ENCODE measurements around the gene WBP2NL.

WBP2NL gene

GRCh38 chr22:42065438-42066125, 67.0 kb downstream of the WBP2NL start:
- no peaks in the 10 kb centered on the region for H3K9me2 ChIP-seq (replicated peaks; ENCODE audit: low read depth, low read length)
- no peaks in the 10 kb centered on the region for H3K27me3 ChIP-seq (ENCODE audit: insufficient read depth, low read length, poor library complexity, severe bottlenecking)
- H3K79me2 ChIP-seq (ENCODE audit: insufficient read depth, low read length): peaks cover 7% of the 10 kb centered on the region; the same call in 1 of the 2 replicates
- H3K4me2 ChIP-seq (ENCODE audit: low read depth, low read length, poor library complexity, severe bottlenecking): no peak overlapping the region
- no peaks in the 10 kb centered on the region for H3F3A ChIP-seq (ENCODE audit: low read depth)
- no peaks in the 10 kb centered on the region for H4K20me1 ChIP-seq (ENCODE audit: insufficient read depth, low read length, poor library complexity, severe bottlenecking)
- H3K9me3 ChIP-seq (ENCODE audit: insufficient read depth, low read depth, low read length): no peaks in the 10 kb centered on the region
- H3K9ac ChIP-seq (ENCODE audit: low read depth, low read length, poor library complexity, severe bottlenecking): no peak overlapping the region
- no peak overlapping the region for H2AFZ ChIP-seq (ENCODE audit: low read length)
- no peak overlapping the region for H3K4me3 ChIP-seq (ENCODE audit: low read length, poor library complexity, severe bottlenecking)
- no peak for TF ChIP-seq CTCF (conservative IDR thresholded peaks at IDR 0.05; ENCODE audit: low read length)
- TF ChIP-seq EZH2phosphoT487 (IDR thresholded peaks at IDR 0.05; ENCODE audit: borderline replicate concordance): no peak
- H3K36me3 ChIP-seq (ENCODE audit: insufficient read depth, low read length): no peaks in the 10 kb centered on the region
- H3K4me1 ChIP-seq (ENCODE audit: insufficient read depth, low read length, poor library complexity, severe bottlenecking): peaks cover 8% of the 10 kb centered on the region

DNA sequence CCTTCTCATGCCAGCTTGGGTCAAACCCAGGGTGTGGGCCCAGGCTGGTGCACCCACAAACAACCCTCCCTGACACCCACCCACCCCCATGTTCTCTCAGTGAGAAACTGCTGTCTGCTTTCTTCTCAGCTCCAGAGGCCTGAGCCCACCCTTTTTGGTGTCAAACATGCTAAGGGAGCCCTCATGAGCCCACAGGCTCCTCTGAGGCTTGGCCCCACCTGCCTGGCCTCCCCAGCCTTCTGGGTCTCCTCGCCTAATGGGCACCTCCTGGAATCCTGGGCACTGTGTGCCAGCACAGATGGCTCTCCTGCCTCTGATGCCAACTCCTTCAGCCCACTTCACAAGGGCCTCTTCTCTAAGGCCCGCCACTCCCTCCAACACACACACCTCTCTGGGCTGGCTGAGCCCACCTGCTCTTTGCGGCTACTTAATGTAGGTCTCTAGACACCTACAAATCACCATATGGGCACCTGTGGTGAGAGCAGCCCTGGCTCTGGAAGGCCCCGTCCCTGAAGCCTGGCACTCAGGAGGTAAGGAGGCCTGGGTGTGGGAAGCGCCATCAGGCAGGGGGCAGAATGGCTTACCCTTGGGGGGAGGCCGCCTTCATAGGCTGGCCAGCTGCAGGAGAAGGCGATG, 67.7 kb downstream of the WBP2NL start:
- Histone ChIP-seq H3K36me3 (ENCODE audit: insufficient read depth, low read length) (no peaks in the 10 kb centered on the region), H3K27me3 (ENCODE audit: insufficient read depth, low read length, poor library complexity, severe bottlenecking) (no peaks in the 10 kb centered on the region), H3K4me2 (ENCODE audit: low read depth, low read length, poor library complexity, severe bottlenecking) (no peak overlapping the region), H2AFZ (ENCODE audit: low read length) (no peak overlapping the region), H3K9me2 (replicated peaks; ENCODE audit: low read depth, low read length) (no peaks in the 10 kb centered on the region), H3K79me2 (ENCODE audit: insufficient read depth, low read length) (peaks cover 7% of the 10 kb centered on the region; the same call in 1 of the 2 replicates), H3F3A (ENCODE audit: low read depth) (no peaks in the 10 kb centered on the region), H3K9me3 (ENCODE audit: insufficient read depth, low read depth, low read length) (no peaks in the 10 kb centered on the region), H3K9ac (ENCODE audit: low read depth, low read length, poor library complexity, severe bottlenecking) (no peak overlapping the region), H3K4me3 (ENCODE audit: low read length, poor library complexity, severe bottlenecking) (no peak overlapping the region), H4K20me1 (ENCODE audit: insufficient read depth, low read length, poor library complexity, severe bottlenecking) (no peaks in the 10 kb centered on the region), H3K4me1 (ENCODE audit: insufficient read depth, low read length, poor library complexity, severe bottlenecking) (peaks cover 8% of the 10 kb centered on the region)
- TF ChIP-seq EZH2phosphoT487 (IDR thresholded peaks at IDR 0.05; ENCODE audit: borderline replicate concordance): no peak
- TF ChIP-seq CTCF (conservative IDR thresholded peaks at IDR 0.05; ENCODE audit: low read length): no peak

DNA sequence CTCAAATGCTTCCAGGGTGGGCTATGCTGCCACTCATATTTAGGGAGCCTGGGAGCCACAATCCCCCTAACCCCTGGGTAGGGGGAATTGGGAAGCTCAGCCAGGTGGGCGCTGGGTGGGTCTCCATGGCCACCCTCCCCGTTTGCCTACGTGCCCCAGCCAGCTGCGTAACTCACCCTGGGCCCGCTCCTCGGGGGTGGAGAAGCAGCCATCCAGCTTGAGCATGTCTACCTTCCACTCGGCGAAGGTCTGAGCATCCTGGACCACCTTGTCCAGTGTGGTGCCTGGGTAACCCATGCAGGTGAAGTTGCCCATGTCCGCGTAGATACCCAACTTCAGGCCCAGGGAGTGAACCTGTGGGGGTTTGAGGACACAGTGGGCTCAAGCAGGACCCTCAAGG, 68.3 kb downstream of the WBP2NL start:
- Histone ChIP-seq H3K79me2 (ENCODE audit: insufficient read depth, low read length) (peaks cover 7% of the 10 kb centered on the region; the same call in 1 of the 2 replicates), H3K4me2 (ENCODE audit: low read depth, low read length, poor library complexity, severe bottlenecking) (no peak overlapping the region), H3K27me3 (ENCODE audit: insufficient read depth, low read length, poor library complexity, severe bottlenecking) (no peaks in the 10 kb centered on the region), H3K9me2 (replicated peaks; ENCODE audit: low read depth, low read length) (no peaks in the 10 kb centered on the region), H3K36me3 (ENCODE audit: insufficient read depth, low read length) (no peaks in the 10 kb centered on the region), H2AFZ (ENCODE audit: low read length) (no peak overlapping the region), H4K20me1 (ENCODE audit: insufficient read depth, low read length, poor library complexity, severe bottlenecking) (no peaks in the 10 kb centered on the region), H3K4me3 (ENCODE audit: low read length, poor library complexity, severe bottlenecking) (no peak overlapping the region), H3K4me1 (ENCODE audit: insufficient read depth, low read length, poor library complexity, severe bottlenecking) (peaks cover 8% of the 10 kb centered on the region), H3K9me3 (ENCODE audit: insufficient read depth, low read depth, low read length) (no peaks in the 10 kb centered on the region), H3K9ac (ENCODE audit: low read depth, low read length, poor library complexity, severe bottlenecking) (no peak overlapping the region), H3F3A (ENCODE audit: low read depth) (no peaks in the 10 kb centered on the region)
- no peak for TF ChIP-seq CTCF (conservative IDR thresholded peaks at IDR 0.05; ENCODE audit: low read length)
- TF ChIP-seq EZH2phosphoT487 (IDR thresholded peaks at IDR 0.05; ENCODE audit: borderline replicate concordance): no peak
